Neural cell (in vitro differentiated cells): ENCODE data around the gene FAM227B. TPM values are rescaled to one million over a fixed set of nuclear protein-coding genes. Genes with fewer than 3 reads are reported as not detected.

Experiments used
- H2AFZ ChIP-seq: fragments of 200-600, 300-800 bp; sonication (generic), shearing (Covaris generic); 2 replicates; pipeline ENCODE4 v1.6.0; 2014; ENCODE audit warnings: low read depth, mild to moderate bottlenecking, antibody characterized with exemption, low read length, moderate library complexity
- H3F3A ChIP-seq: fragments of 200-600 bp; shearing (Covaris generic); 2 replicates; pipeline ENCODE4 v1.6.1; 2016; ENCODE audit warnings: mild to moderate bottlenecking, moderate library complexity, mixed read lengths, antibody characterized with exemption, low read length; ENCODE audit not compliant: insufficient read depth, poor library complexity, severe bottlenecking
- H3K27ac ChIP-seq: fragments of 200-600, 300-800 bp; sonication (generic), shearing (Covaris generic); 2 replicates; pipeline ENCODE4 v1.5.1; 2014; ENCODE audit warnings: mild to moderate bottlenecking, low read length, moderate library complexity
- H3K27me3 ChIP-seq: fragments of 300-800, 200-600 bp; sonication (generic), shearing (Covaris generic); 2 replicates; pipeline ENCODE4 v1.6.0; 2014; ENCODE audit warnings: mild to moderate bottlenecking, low read depth, low read length, moderate library complexity; ENCODE audit not compliant: insufficient read depth
- H3K36me3 ChIP-seq: fragments of 300-800, 200-600 bp; sonication (generic), shearing (Covaris generic); 2 replicates; pipeline ENCODE4 v1.5.1; 2014; ENCODE audit warnings: mild to moderate bottlenecking, antibody characterized with exemption, low read length, moderate library complexity; ENCODE audit not compliant: insufficient read depth
- H3K4me2 ChIP-seq: fragments of 300-800, 200-600 bp; sonication (generic), shearing (Covaris generic); 2 replicates; pipeline ENCODE4 v1.6.0; 2014; ENCODE audit warnings: mild to moderate bottlenecking, low read length
- H3K4me3 ChIP-seq: fragments of 300-800, 200-600 bp; sonication (generic), shearing (Covaris generic); 2 replicates; pipeline ENCODE4 v1.5.1; 2014; ENCODE audit warnings: mild to moderate bottlenecking, low read length, moderate library complexity
- H3K79me2 ChIP-seq: fragments of 200-600 bp; shearing (Covaris generic); replicated peaks from 2 replicates; pipeline ENCODE4 v1.6.0; 2014; ENCODE audit warnings: mild to moderate bottlenecking, low read length, moderate library complexity; ENCODE audit not compliant: insufficient read depth
- H3K9ac ChIP-seq: fragments of 300-800, 200-600 bp; sonication (generic), shearing (Covaris generic); 2 replicates; pipeline ENCODE4 v1.6.1; 2016; ENCODE audit warnings: mild to moderate bottlenecking, low read length, mixed read lengths
- H3K9me2 ChIP-seq: fragments of 200-600 bp; shearing (Covaris generic); 2 replicates; pipeline ENCODE4 v1.6.1; 2016; ENCODE audit warnings: mild to moderate bottlenecking, low read length, mixed read lengths; ENCODE audit not compliant: insufficient read depth
- H3K9me3 ChIP-seq: fragments of 200-600, 300-800 bp; sonication (generic), shearing (Covaris generic); 2 replicates; pipeline ENCODE4 v1.6.1; 2016; ENCODE audit warnings: mild to moderate bottlenecking, mixed run types, low read length, moderate library complexity, mixed read lengths
- H4K20me1 ChIP-seq: fragments of 200-600 bp; shearing (Covaris generic); 2 replicates; pipeline ENCODE4 v1.6.1; 2016; ENCODE audit warnings: mild to moderate bottlenecking, mixed run types; ENCODE audit not compliant: insufficient read depth
- CTCF ChIP-seq: fragments of 450-650 bp; IDR thresholded peaks from 2 replicates; pipeline ENCODE4 v1.5.1; 2014; ENCODE audit warnings: antibody characterized with exemption, mild to moderate bottlenecking, moderate library complexity; ENCODE audit not compliant: poor library complexity, severe bottlenecking
- EP300 ChIP-seq: fragments of 450-650 bp; conservative IDR thresholded peaks from 2 replicates; pipeline ENCODE4 v1.6.1; 2014; ENCODE audit warnings: antibody characterized with exemption, mild to moderate bottlenecking, moderate library complexity; ENCODE audit not compliant: poor library complexity, severe bottlenecking
- EZH2 ChIP-seq: fragments of 200-600, 300-800 bp; shearing (Covaris generic), sonication (generic); IDR thresholded peaks from 2 replicates; pipeline ENCODE4 v1.6.1; 2014; ENCODE audit warnings: antibody characterized with exemption, low read length, borderline replicate concordance, mild to moderate bottlenecking; ENCODE audit not compliant: insufficient read depth, poor library complexity, severe bottlenecking
- MXI1 ChIP-seq: fragments of 450-650 bp; conservative IDR thresholded peaks from 2 replicates; pipeline ENCODE4 v1.6.1; 2014; ENCODE audit warnings: antibody characterized with exemption, mild to moderate bottlenecking; ENCODE audit not compliant: poor library complexity, severe bottlenecking
- POLR2AphosphoS5 ChIP-seq: IDR thresholded peaks from 2 replicates; pipeline ENCODE4 v1.6.1; 2012
- RAD21 ChIP-seq: fragments of 450-650 bp; conservative IDR thresholded peaks from 2 replicates; pipeline ENCODE4 v1.6.1; 2014; ENCODE audit warnings: antibody characterized with exemption, mild to moderate bottlenecking, moderate library complexity
- REST ChIP-seq: IDR thresholded peaks from 2 replicates; pipeline ENCODE4 v1.6.1; 2012; ENCODE audit warnings: borderline replicate concordance
- SMC3 ChIP-seq: fragments of 450-650 bp; conservative IDR thresholded peaks from 2 replicates; pipeline ENCODE4 v1.6.1; 2014; ENCODE audit warnings: antibody characterized with exemption, mild to moderate bottlenecking, moderate library complexity; ENCODE audit not compliant: poor library complexity
- TAF1 ChIP-seq: IDR thresholded peaks from 2 replicates; pipeline ENCODE4 v1.6.1; 2012; ENCODE audit warnings: low read depth
- polyA plus RNA-seq: library from polyadenylated mRNA; depleted of rRNA; stranded (reverse); fragments of >200 nt; gene quantifications from 2 replicates; pipeline ENCODE4 v1.2.3, GENCODE V29; 2014

Gene FAM227B
- polyA plus RNA-seq, 1 donor from 2014 or later: 0.88 TPM

GRCh38 chr15:49492830-49493229 is 127.8 kb downstream of the FAM227B start:
- Histone ChIP-seq H3K27me3 (no peaks in the 10 kb centered on the region), H3K4me3 (no peak overlapping the region), H3F3A (no peaks in the 10 kb centered on the region), H3K79me2 (no peaks in the 10 kb centered on the region), H4K20me1 (no peaks in the 10 kb centered on the region), H3K9ac (no peak overlapping the region), H3K9me3 (no peaks in the 10 kb centered on the region), H2AFZ (no peak overlapping the region), H3K9me2 (no peaks in the 10 kb centered on the region), H3K27ac (no peak overlapping the region), H3K4me2 (no peak overlapping the region), H3K36me3 (no peaks in the 10 kb centered on the region)
- TF ChIP-seq EP300: no peak

GRCh38 chr15:49492151-49492550 is 128.5 kb downstream of the FAM227B start:
- Histone ChIP-seq H3K27me3 (no peaks in the 10 kb centered on the region), H3K27ac (no peak overlapping the region), H3K9ac (no peak overlapping the region), H3K9me3 (no peaks in the 10 kb centered on the region), H3K36me3 (no peaks in the 10 kb centered on the region), H3F3A (no peaks in the 10 kb centered on the region), H3K4me2 (no peak overlapping the region), H4K20me1 (no peaks in the 10 kb centered on the region), H3K79me2 (no peaks in the 10 kb centered on the region), H3K9me2 (no peaks in the 10 kb centered on the region), H2AFZ (no peak overlapping the region), H3K4me3 (no peak overlapping the region)
- no peak for TF ChIP-seq POLR2AphosphoS5
- TF ChIP-seq EP300: no peak
- TF ChIP-seq TAF1: no peak
- TF ChIP-seq SMC3: no peak
- TF ChIP-seq RAD21: no peak
- no peak for TF ChIP-seq REST
- TF ChIP-seq CTCF: no peak
- TF ChIP-seq MXI1: no peak
- TF ChIP-seq EZH2: no peak

GRCh38 chr15:49490966-49491365 is 129.7 kb downstream of the FAM227B start:
- no peaks in the 10 kb centered on the region for H3F3A ChIP-seq
- TF ChIP-seq SMC3 (no peak), EP300 (no peak), REST (no peak), MXI1 (no peak), POLR2AphosphoS5 (no peak), RAD21 (no peak), TAF1 (no peak), CTCF (no peak), EZH2 (no peak)
- no peak overlapping the region for H2AFZ ChIP-seq
- H3K4me3 ChIP-seq: no peak overlapping the region
- H3K9me3 ChIP-seq: no peaks in the 10 kb centered on the region
- H3K27ac ChIP-seq: no peak overlapping the region
- H3K4me2 ChIP-seq: no peak overlapping the region
- H3K9ac ChIP-seq: no peak overlapping the region
- H3K79me2 ChIP-seq: no peaks in the 10 kb centered on the region
- H4K20me1 ChIP-seq: no peaks in the 10 kb centered on the region
- H3K36me3 ChIP-seq: no peaks in the 10 kb centered on the region
- H3K27me3 ChIP-seq: no peaks in the 10 kb centered on the region
- H3K9me2 ChIP-seq: no peaks in the 10 kb centered on the region
